ENCODE results near the gene BCAS4. TPM values are rescaled to one million over a fixed set of nuclear protein-coding genes. Genes with fewer than 3 reads are reported as not detected.
"Not testable (repeated sequence)": the region's sequence is repeated elsewhere in the genome, so short reads cannot be mapped to it uniquely, and the experiment has no call there.

Gene BCAS4
- total and polyA plus RNA-seq, 3 experiments from 2014 or later = 23.3 to 29.3 (median 25.0) TPM

- H3K4me3 Mint-ChIP-seq = no peak overlapping the region
- no peak overlapping the region for H3K4me3 ChIP-seq (ENCODE audit: low read length)
- H3K4me1 ChIP-seq (ENCODE audit: insufficient read depth, low read length) = no peaks in the 10 kb centered on the region
- H3K9me3 Mint-ChIP-seq = no peaks in the 10 kb centered on the region
- no peak overlapping the region for H3K27ac Mint-ChIP-seq
- H3K9me3 ChIP-seq (ENCODE audit: low read length) = no peaks in the 10 kb centered on the region
- CTCF ChIA-PET = interaction anchor here (0.6 kb wide), 1 partner anchor 143 kb away, joined by 4 read pairs; no protein-coding TSS in a partner anchor
- no peaks in the 10 kb centered on the region for H3K27me3 Mint-ChIP-seq
- H3K27me3 ChIP-seq (ENCODE audit: insufficient read depth, low read length, poor library complexity, severe bottlenecking) = no peaks in the 10 kb centered on the region
- DNase-seq = no peak
- POLR2A ChIA-PET = no interaction called here
- no peaks in the 10 kb centered on the region for H3K36me3 ChIP-seq (ENCODE audit: insufficient read depth, low read length)
- H3K4me1 Mint-ChIP-seq = no peaks in the 10 kb centered on the region
- H3K36me3 Mint-ChIP-seq = peaks cover 0 to 1% (median 0%) of the 10 kb centered on the region in 3 donors
- no peak overlapping the region for H3K27ac ChIP-seq (ENCODE audit: low read depth, low read length)
Observed at GRCh38 chr20:50756447-50756846, 38.4 kb upstream of the BCAS4 start.

GRCh38 chr20:50758469-50758868 lies 36.4 kb upstream of the BCAS4 start:
- Mint-ChIP-seq H3K4me1 (no peaks in the 10 kb centered on the region), H3K4me3 (no peak overlapping the region), H3K27ac (no peak overlapping the region), H3K27me3 (no peaks in the 10 kb centered on the region), H3K9me3 (no peaks in the 10 kb centered on the region), H3K36me3 (no peaks in the 10 kb centered on the region)
- H3K9me3 ChIP-seq (ENCODE audit: low read length) = no peaks in the 10 kb centered on the region
- no peaks in the 10 kb centered on the region for H3K4me1 ChIP-seq (ENCODE audit: insufficient read depth, low read length)
- no peak overlapping the region for H3K4me3 ChIP-seq (ENCODE audit: low read length)
- no peaks in the 10 kb centered on the region for H3K27me3 ChIP-seq (ENCODE audit: insufficient read depth, low read length, poor library complexity, severe bottlenecking)
- ChIA-PET CTCF (interaction anchor here (1.3 kb wide), 1 partner anchor 9 kb away, joined by 3 read pairs; no protein-coding TSS in a partner anchor), POLR2A (no interaction called here)
- H3K36me3 ChIP-seq (ENCODE audit: insufficient read depth, low read length) = no peaks in the 10 kb centered on the region
- H3K27ac ChIP-seq (ENCODE audit: low read depth, low read length) = no peak overlapping the region
- DNase-seq = no peak

GRCh38 chr20:50758992-50759391 lies 35.9 kb upstream of the BCAS4 start:
- peak overlapping the region in 1 of 8 donors; percentile 63 for H3K27ac Mint-ChIP-seq
- no peak overlapping the region for H3K4me3 ChIP-seq (ENCODE audit: low read length)
- no peaks in the 10 kb centered on the region for H3K36me3 ChIP-seq (ENCODE audit: insufficient read depth, low read length)
- H3K36me3 Mint-ChIP-seq = no peaks in the 10 kb centered on the region
- DNase-seq = no peak
- POLR2A ChIA-PET = no interaction called here
- H3K9me3 Mint-ChIP-seq = no peaks in the 10 kb centered on the region
- no peaks in the 10 kb centered on the region for H3K4me1 ChIP-seq (ENCODE audit: insufficient read depth, low read length)
- H3K4me3 Mint-ChIP-seq = no peak overlapping the region
- no peaks in the 10 kb centered on the region for H3K27me3 ChIP-seq (ENCODE audit: insufficient read depth, low read length, poor library complexity, severe bottlenecking)
- H3K27me3 Mint-ChIP-seq = peaks cover 0 to under 1% of the 10 kb centered on the region in 2 donors
- H3K4me1 Mint-ChIP-seq = no peaks in the 10 kb centered on the region
- CTCF ChIA-PET = interaction anchor here (2.7 kb wide), 1 partner anchor 10 kb away, joined by 7 read pairs; no protein-coding TSS in a partner anchor
- no peaks in the 10 kb centered on the region for H3K9me3 ChIP-seq (ENCODE audit: low read length)
- no peak overlapping the region for H3K27ac ChIP-seq (ENCODE audit: low read depth, low read length)

DNA sequence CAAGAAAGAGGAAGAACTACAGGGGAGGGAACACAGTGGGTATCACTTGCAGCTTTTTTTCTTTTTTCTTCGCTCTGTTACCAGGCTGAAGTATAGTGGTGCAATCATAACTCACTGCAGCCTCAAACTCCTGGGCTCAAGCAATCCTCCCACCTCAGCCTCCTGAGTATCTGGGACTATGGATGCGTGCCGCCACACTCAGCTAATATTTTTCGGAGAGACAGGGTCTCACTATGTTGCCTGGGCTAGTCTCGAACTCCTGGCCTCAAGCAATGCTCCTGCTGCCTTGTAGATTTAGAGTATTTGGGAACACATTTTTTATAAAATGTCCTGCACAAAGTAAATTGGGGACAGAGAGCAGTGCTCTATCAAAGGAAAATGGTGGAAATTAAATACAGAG lies 35.2 kb upstream of the BCAS4 start:
- Histone ChIP-seq H3K27ac (ENCODE audit: low read depth, low read length) (no peak overlapping the region), H3K9me3 (ENCODE audit: low read length) (no peaks in the 10 kb centered on the region), H3K36me3 (ENCODE audit: insufficient read depth, low read length) (no peaks in the 10 kb centered on the region), H3K27me3 (ENCODE audit: insufficient read depth, low read length, poor library complexity, severe bottlenecking) (no peaks in the 10 kb centered on the region), H3K4me3 (ENCODE audit: low read length) (no peak overlapping the region), H3K4me1 (ENCODE audit: insufficient read depth, low read length) (no peaks in the 10 kb centered on the region)
- Mint-ChIP-seq H3K9me3 (no peaks in the 10 kb centered on the region), H3K4me3 (no peak overlapping the region), H3K4me1 (no peaks in the 10 kb centered on the region), H3K27ac (no peak overlapping the region), H3K36me3 (no peaks in the 10 kb centered on the region), H3K27me3 (peaks cover 0 to 3% of the 10 kb centered on the region in 2 donors)
- no peak for DNase-seq
- CTCF ChIA-PET = interaction anchor here (2.7 kb wide), 1 partner anchor 10 kb away, joined by 7 read pairs; no protein-coding TSS in a partner anchor
- POLR2A ChIA-PET = no interaction called here

GRCh38 chr20:50762045-50762422 lies 32.8 kb upstream of the BCAS4 start:
- Mint-ChIP-seq H3K4me1 (no peaks in the 10 kb centered on the region), H3K9me3 (no peaks in the 10 kb centered on the region), H3K36me3 (no peaks in the 10 kb centered on the region), H3K27me3 (peaks cover 3 to 9% of the 10 kb centered on the region in 2 donors), H3K4me3 (no peak overlapping the region), H3K27ac (no peak overlapping the region)
- Histone ChIP-seq H3K36me3 (ENCODE audit: insufficient read depth, low read length) (no peaks in the 10 kb centered on the region), H3K4me3 (ENCODE audit: low read length) (no peak overlapping the region), H3K27me3 (ENCODE audit: insufficient read depth, low read length, poor library complexity, severe bottlenecking) (no peaks in the 10 kb centered on the region), H3K9me3 (ENCODE audit: low read length) (no peaks in the 10 kb centered on the region), H3K27ac (ENCODE audit: low read depth, low read length) (no peak overlapping the region), H3K4me1 (ENCODE audit: insufficient read depth, low read length) (no peaks in the 10 kb centered on the region)
- ChIA-PET POLR2A (no interaction called here), CTCF (no interaction called here)
- DNase-seq = no peak

DNA sequence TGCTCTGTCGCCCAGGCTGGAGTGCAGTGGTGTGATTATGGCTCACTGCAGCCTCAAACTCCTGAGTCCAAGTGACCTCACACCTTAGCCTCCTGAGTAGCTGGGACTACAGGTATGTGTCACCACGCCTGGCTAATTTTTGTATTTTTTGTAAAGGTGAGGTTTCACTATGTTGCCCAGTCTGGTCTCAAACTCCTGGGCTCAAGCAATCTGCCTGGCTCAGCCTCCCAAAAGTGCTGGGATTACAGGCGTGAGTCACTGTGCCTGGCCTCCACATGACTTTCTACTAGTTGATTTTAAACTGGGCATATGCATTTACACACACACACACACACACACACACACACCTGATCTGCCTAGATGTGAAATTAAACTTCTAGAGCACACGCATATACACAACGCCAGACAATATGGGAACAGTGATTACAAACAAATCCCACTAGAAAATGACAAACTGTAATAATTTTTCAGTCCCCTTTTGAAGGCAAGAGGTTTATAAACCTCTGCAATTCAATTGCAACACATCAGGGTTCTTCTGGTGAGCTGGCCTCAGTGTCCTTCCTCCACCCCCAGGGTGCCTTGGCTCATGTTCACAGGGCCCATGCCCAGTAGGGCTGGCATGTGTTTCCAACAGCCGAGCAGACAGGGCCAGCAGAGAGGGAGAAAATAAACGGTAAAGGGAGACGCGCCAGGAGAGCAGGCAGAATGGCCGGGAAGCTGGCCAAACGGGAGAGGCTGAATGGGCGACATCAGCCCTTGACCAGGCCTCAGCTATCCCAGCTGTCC lies 32.2 kb upstream of the BCAS4 start:
- Histone ChIP-seq H3K4me3 (ENCODE audit: low read length) (no peak overlapping the region), H3K9me3 (ENCODE audit: low read length) (no peaks in the 10 kb centered on the region), H3K27ac (ENCODE audit: low read depth, low read length) (no peak overlapping the region), H3K27me3 (ENCODE audit: insufficient read depth, low read length, poor library complexity, severe bottlenecking) (no peaks in the 10 kb centered on the region), H3K4me1 (ENCODE audit: insufficient read depth, low read length) (no peaks in the 10 kb centered on the region), H3K36me3 (ENCODE audit: insufficient read depth, low read length) (no peaks in the 10 kb centered on the region)
- DNase-seq = no peak
- no peaks in the 10 kb centered on the region for H3K9me3 Mint-ChIP-seq
- ChIA-PET POLR2A (no interaction called here), CTCF (no interaction called here)
- H3K4me3 Mint-ChIP-seq = no peak overlapping the region
- H3K36me3 Mint-ChIP-seq = no peaks in the 10 kb centered on the region
- H3K27ac Mint-ChIP-seq = no peak overlapping the region
- no peaks in the 10 kb centered on the region for H3K4me1 Mint-ChIP-seq
- H3K27me3 Mint-ChIP-seq = peaks cover 5 to 15% of the 10 kb centered on the region in 2 donors

- CTCF ChIA-PET; H3K9me3 Mint-ChIP-seq; H3K27ac ChIP-seq (ENCODE audit: low read depth, low read length); H3K27ac Mint-ChIP-seq; H3K4me1 ChIP-seq (ENCODE audit: insufficient read depth, low read length); POLR2A ChIA-PET; H3K4me3 ChIP-seq (ENCODE audit: low read length); H3K27me3 ChIP-seq (ENCODE audit: insufficient read depth, low read length, poor library complexity, severe bottlenecking); DNase-seq; H3K36me3 ChIP-seq (ENCODE audit: insufficient read depth, low read length); H3K4me1 Mint-ChIP-seq; H3K9me3 ChIP-seq (ENCODE audit: low read length); H3K36me3 Mint-ChIP-seq: not testable (repeated sequence)
- H3K4me3 Mint-ChIP-seq = peak overlapping the region in 1 of 7 donors; percentile 51
- H3K27me3 Mint-ChIP-seq = peaks cover 12 to 19% of the 10 kb centered on the region in 2 donors
Observed at GRCh38 chr20:50763550-50764458, 31.1 kb upstream of the BCAS4 start.

DNA sequence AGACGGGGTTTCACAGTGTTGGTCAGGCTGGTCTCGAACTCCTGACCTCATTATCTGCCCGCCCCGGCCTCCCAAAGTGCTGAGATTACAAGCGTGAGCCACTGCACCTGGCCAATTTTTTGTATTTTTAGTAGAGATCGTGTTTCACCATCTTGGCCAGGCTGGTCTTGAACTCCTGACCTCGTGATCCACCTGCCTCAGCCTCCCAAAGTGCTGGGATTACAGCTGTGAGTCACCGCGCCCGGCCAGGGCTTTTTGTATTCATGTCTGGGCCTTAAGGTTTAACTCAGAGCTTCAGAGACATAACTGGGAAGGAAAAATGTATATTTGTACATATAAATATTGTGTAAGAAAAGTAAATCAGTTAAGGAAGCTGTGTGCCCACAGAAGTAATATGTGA lies 29.6 kb upstream of the BCAS4 start:
- H3K27me3 ChIP-seq (ENCODE audit: insufficient read depth, low read length, poor library complexity, severe bottlenecking); POLR2A ChIA-PET; H3K27ac ChIP-seq (ENCODE audit: low read depth, low read length); H3K9me3 Mint-ChIP-seq; H3K4me1 Mint-ChIP-seq; H3K4me3 ChIP-seq (ENCODE audit: low read length); H3K36me3 ChIP-seq (ENCODE audit: insufficient read depth, low read length); DNase-seq; H3K27ac Mint-ChIP-seq; H3K36me3 Mint-ChIP-seq; H3K4me1 ChIP-seq (ENCODE audit: insufficient read depth, low read length); H3K9me3 ChIP-seq (ENCODE audit: low read length): not testable (repeated sequence)
- CTCF ChIA-PET = interaction anchor here (0.7 to 1.9 kb wide), 2 partner anchors 29 to 216 kb away, joined by 3 to 4 read pairs; partner anchors contain the start of gene BCAS4
- Mint-ChIP-seq H3K4me3 (peak overlapping the region in 1 of 7 donors; percentile 18), H3K27me3 (peaks cover 12 to 19% of the 10 kb centered on the region in 2 donors)

All from CD8-positive, alpha-beta memory T cell (primary cell).